Astrocyte (in vitro differentiated cells and primary cell): ENCODE measurements around the gene IGF1. TPM values are rescaled to one million over a fixed set of nuclear protein-coding genes. Genes with fewer than 3 reads are reported as not detected.

Experiments
- DNase-seq: peaks from one replicate; pipeline ENCODE4 v3.0.0-alpha.2; 2010; ENCODE audit warnings: low read depth
- FAIRE-seq: peaks from 2 replicates; lab custom pipeline; 2011; peaks lifted over from hg19 to GRCh38; lab: Jason Lieb, UNC
- H2AFZ ChIP-seq: 2 replicates; pipeline ENCODE4 v1.6.0; 2012; ENCODE audit warnings: low read depth, low read length, inconsistent platforms
- H3K27ac ChIP-seq: 2 replicates; pipeline ENCODE4 v1.5.1; 2011; ENCODE audit warnings: low read depth, low read length, inconsistent platforms
- H3K27me3 ChIP-seq: 2 replicates; pipeline ENCODE4 v1.6.0; 2011; ENCODE audit warnings: low read length, inconsistent platforms; ENCODE audit not compliant: insufficient read depth
- H3K36me3 ChIP-seq: 2 replicates; pipeline ENCODE4 v1.5.1; 2011; ENCODE audit warnings: low read length, inconsistent platforms; ENCODE audit not compliant: insufficient read depth
- H3K4me1 ChIP-seq: 2 replicates; pipeline ENCODE4 v1.5.1; 2011; ENCODE audit warnings: low read length, inconsistent platforms; ENCODE audit not compliant: insufficient read depth
- H3K4me2 ChIP-seq: 2 replicates; pipeline ENCODE4 v1.6.0; 2012; ENCODE audit warnings: low read length, inconsistent platforms
- H3K4me3 ChIP-seq: 2 replicates; pipeline ENCODE4 v1.5.1; 2011; ENCODE audit warnings: low read depth, mild to moderate bottlenecking, low read length, inconsistent platforms; ENCODE audit not compliant: insufficient read depth
- H3K79me2 ChIP-seq: 2 replicates; pipeline ENCODE4 v1.6.0; 2012; ENCODE audit warnings: mild to moderate bottlenecking, low read length, inconsistent platforms; ENCODE audit not compliant: insufficient read depth
- H3K9ac ChIP-seq: 2 replicates; pipeline ENCODE4 v1.6.0; 2012; ENCODE audit warnings: mild to moderate bottlenecking, low read length, inconsistent platforms
- H3K9me3 ChIP-seq: 2 replicates; pipeline ENCODE4 v1.5.1; 2012; ENCODE audit warnings: low read depth, mild to moderate bottlenecking, low read length, inconsistent platforms; ENCODE audit not compliant: insufficient read depth
- H4K20me1 ChIP-seq: 2 replicates; pipeline ENCODE4 v1.6.0; 2012; ENCODE audit warnings: low read length, inconsistent platforms; ENCODE audit not compliant: insufficient read depth
- H3K27ac Mint-ChIP-seq: one replicate; pipeline ENCODE4 v1.8.0; 2021; ENCODE audit warnings: mild to moderate bottlenecking, mixed read lengths; ENCODE audit not compliant: unreplicated experiment
- H3K27me3 Mint-ChIP-seq: one replicate; pipeline ENCODE4 v1.8.0; 2021; ENCODE audit warnings: low read depth, mixed read lengths; ENCODE audit not compliant: unreplicated experiment
- H3K36me3 Mint-ChIP-seq: one replicate; pipeline ENCODE4 v1.8.0; 2021; ENCODE audit warnings: low read depth, mixed read lengths; ENCODE audit not compliant: unreplicated experiment
- H3K4me1 Mint-ChIP-seq: one replicate; pipeline ENCODE4 v1.8.0; 2021; ENCODE audit warnings: low read depth, mixed read lengths; ENCODE audit not compliant: unreplicated experiment
- H3K4me3 Mint-ChIP-seq: one replicate; pipeline ENCODE4 v1.8.0; 2021; ENCODE audit warnings: mild to moderate bottlenecking, moderate library complexity, mixed read lengths; ENCODE audit not compliant: unreplicated experiment
- H3K9me3 Mint-ChIP-seq: one replicate; pipeline ENCODE4 v1.8.0; 2021; ENCODE audit warnings: mild to moderate bottlenecking, mixed read lengths; ENCODE audit not compliant: unreplicated experiment
- CTCF ChIP-seq: IDR thresholded peaks from 2 replicates; pipeline ENCODE4 v1.5.1; 2011; ENCODE audit warnings: low read depth, mild to moderate bottlenecking, inconsistent platforms, low read length, moderate library complexity; ENCODE audit not compliant: insufficient read depth
- EZH2 ChIP-seq: IDR thresholded peaks from 2 replicates; pipeline ENCODE4 v1.6.1; 2012; ENCODE audit warnings: mild to moderate bottlenecking, low read length, inconsistent platforms; ENCODE audit not compliant: insufficient read depth
- total RNA-seq: library from RNA; stranded (reverse); gene quantifications from 2 replicates; pipeline ENCODE4 v1.2.1, GENCODE V29; 2021

The IGF1 gene
- total RNA-seq, 1 donor from 2014 or later = 1.9 TPM

- Mint-ChIP-seq H3K9me3 (peaks cover 5% of the 10 kb centered on the region), H3K36me3 (no peaks in the 10 kb centered on the region), H3K4me3 (no peak overlapping the region), H3K27ac (no peak overlapping the region), H3K27me3 (no peaks in the 10 kb centered on the region), H3K4me1 (peaks cover 5% of the 10 kb centered on the region)
- no peak overlapping the region for H3K4me3 ChIP-seq
- DNase-seq = no peak
- no peaks in the 10 kb centered on the region for H3K9me3 ChIP-seq
- FAIRE-seq = no peak
- no peaks in the 10 kb centered on the region for H3K4me1 ChIP-seq
- no peak for TF ChIP-seq CTCF
- no peak for TF ChIP-seq EZH2
- no peak overlapping the region for H3K27ac ChIP-seq
- no peaks in the 10 kb centered on the region for H3K27me3 ChIP-seq
- no peaks in the 10 kb centered on the region for H3K79me2 ChIP-seq
- no peaks in the 10 kb centered on the region for H3K36me3 ChIP-seq
- no peaks in the 10 kb centered on the region for H4K20me1 ChIP-seq
- H2AFZ ChIP-seq = no peak overlapping the region
- H3K9ac ChIP-seq = no peak overlapping the region
- H3K4me2 ChIP-seq = no peak overlapping the region
Observed at GRCh38 chr12:102347811-102348210, 132.6 kb downstream of the IGF1 start.
